Spleen (tissue), 7 donors: ENCODE data around the gene APBB1IP.

Source experiments
- POLR2A ChIP-seq, 3 donors: fragments of 450-650 bp; IDR thresholded peaks; one replicate each; pipeline ENCODE4 v1.5.1; 2017; ENCODE audit warnings: antibody characterized with exemption in 3 of 3, mild to moderate bottlenecking in 1 of 3
- POLR2AphosphoS5 ChIP-seq, 3 donors: sonication (generic); formaldehyde crosslinking; IDR thresholded peaks; one replicate each; pipeline ENCODE4 v1.5.1; 2017; ENCODE audit warnings: antibody characterized with exemption in 3 of 3
- TF ChIP-seq, protein P1 (sequence below), 11 experiments: fragments of 200-600 bp in 7 of 11; fragments of 450-650 bp in 4 of 11; sonication (generic) in 4 of 11; IDR thresholded peaks in 8 of 11; conservative IDR thresholded peaks in 3 of 11; 1 replicate in 7 of 11; 2 replicates in 4 of 11; pipeline versions ENCODE4 v1.4.0 to v1.8.0; 2016 to 2021; ENCODE audit warnings: antibody characterized with exemption in 11 of 11, inconsistent platforms in 4 of 11, mild to moderate bottlenecking in 1 of 11
- donor health status: DM: no; HTN: no; CAD: no; lungs with moderate emphysema.
- donor health status: DM: no; HTN: no; CAD: no.
- donor health status: DM: no; HTN: no; CAD: no.

DNA sequence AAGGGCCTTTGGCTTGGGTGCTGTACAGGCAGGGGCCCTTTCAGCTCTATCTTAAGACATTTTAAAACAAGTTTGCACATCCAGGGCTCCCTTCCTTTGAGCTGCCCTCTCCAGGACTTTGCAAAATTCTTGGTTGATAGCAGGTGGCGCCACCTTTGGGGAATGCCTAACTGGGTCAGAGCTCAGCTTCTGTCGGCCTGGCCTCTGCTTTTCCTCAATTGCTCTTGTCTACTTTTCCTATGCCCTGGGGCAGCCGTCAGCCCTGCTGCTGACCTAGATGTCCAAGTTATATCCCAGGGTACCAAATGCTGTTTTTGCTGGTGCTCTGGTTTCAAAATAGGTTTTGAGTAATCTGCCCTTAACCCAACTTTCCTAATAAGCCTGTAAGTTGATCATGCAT is 65.8 kb downstream of the APBB1IP start:
- TF ChIP-seq POLR2A (IDR thresholded peaks at IDR 0.05) (no peak), POLR2AphosphoS5 (IDR thresholded peaks at IDR 0.05) (no peak)
- TF ChIP-seq, protein P1, sequence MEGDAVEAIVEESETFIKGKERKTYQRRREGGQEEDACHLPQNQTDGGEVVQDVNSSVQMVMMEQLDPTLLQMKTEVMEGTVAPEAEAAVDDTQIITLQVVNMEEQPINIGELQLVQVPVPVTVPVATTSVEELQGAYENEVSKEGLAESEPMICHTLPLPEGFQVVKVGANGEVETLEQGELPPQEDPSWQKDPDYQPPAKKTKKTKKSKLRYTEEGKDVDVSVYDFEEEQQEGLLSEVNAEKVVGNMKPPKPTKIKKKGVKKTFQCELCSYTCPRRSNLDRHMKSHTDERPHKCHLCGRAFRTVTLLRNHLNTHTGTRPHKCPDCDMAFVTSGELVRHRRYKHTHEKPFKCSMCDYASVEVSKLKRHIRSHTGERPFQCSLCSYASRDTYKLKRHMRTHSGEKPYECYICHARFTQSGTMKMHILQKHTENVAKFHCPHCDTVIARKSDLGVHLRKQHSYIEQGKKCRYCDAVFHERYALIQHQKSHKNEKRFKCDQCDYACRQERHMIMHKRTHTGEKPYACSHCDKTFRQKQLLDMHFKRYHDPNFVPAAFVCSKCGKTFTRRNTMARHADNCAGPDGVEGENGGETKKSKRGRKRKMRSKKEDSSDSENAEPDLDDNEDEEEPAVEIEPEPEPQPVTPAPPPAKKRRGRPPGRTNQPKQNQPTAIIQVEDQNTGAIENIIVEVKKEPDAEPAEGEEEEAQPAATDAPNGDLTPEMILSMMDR (IDR thresholded peaks at IDR 0.05 in 8 of 11, conservative IDR thresholded peaks at IDR 0.05 in 3 of 11) = peak in 5 of 11 experiments; percentile 5 to 33 (median 21)
